DLD1 (cell line): ENCODE measurements around the gene CRYGN.

Experiments
- in situ Hi-C: cut with HindIII; loops from 2 replicates; pipeline ENCODE4 v1.10.0; 2017; ENCODE audit warnings: low sequenced_read_pairs

Gene CRYGN

GRCh38 chr7:151382079-151382885, 57.7 kb downstream of the CRYGN start:
- in situ Hi-C loops, result no loop called here

- in situ Hi-C loops, result no loop called here
Observed at GRCh38 chr7:151381348-151382078, 58.4 kb downstream of the CRYGN start.

GRCh38 chr7:151381098-151381347, 58.9 kb downstream of the CRYGN start:
- in situ Hi-C loops, result no loop called here

GRCh38 chr7:151380199-151381097, 59.5 kb downstream of the CRYGN start:
- in situ Hi-C loops, result no loop called here

GRCh38 chr7:151379534-151380198, 60.3 kb downstream of the CRYGN start:
- in situ Hi-C loops, result no loop called here

- in situ Hi-C loops, result no loop called here
Observed at GRCh38 chr7:151379193-151379520, 60.8 kb downstream of the CRYGN start.
